ENCODE results near the gene ESR2. TPM values are rescaled to one million over a fixed set of nuclear protein-coding genes. Genes with fewer than 3 reads are reported as not detected.

ESR2 gene
- total RNA-seq, 1 donor from 2014 or later, result 0.06 TPM

- DNase-seq (ENCODE audit: extremely low read depth, low read depth, low spot score), result no peak
Observed at GRCh38 chr14:64095620-64096019, 198.6 kb downstream of the ESR2 start.

GRCh38 chr14:64092940-64093339 is 201.2 kb downstream of the ESR2 start:
- no peak for DNase-seq (ENCODE audit: extremely low read depth, low read depth, low spot score)

- no peak for DNase-seq (ENCODE audit: extremely low read depth, low read depth, low spot score)
Observed at GRCh38 chr14:64092338-64092737, 201.8 kb downstream of the ESR2 start.

GRCh38 chr14:64091217-64091616 is 203.0 kb downstream of the ESR2 start:
- no peak for DNase-seq (ENCODE audit: extremely low read depth, low read depth, low spot score)

- no peak for DNase-seq (ENCODE audit: extremely low read depth, low read depth, low spot score)
Observed at GRCh38 chr14:64089920-64090319, 204.3 kb downstream of the ESR2 start.

GRCh38 chr14:64088647-64088964 is 205.6 kb downstream of the ESR2 start:
- no peak for DNase-seq (ENCODE audit: extremely low read depth, low read depth, low spot score)

GRCh38 chr14:64082837-64083236 is 211.3 kb downstream of the ESR2 start:
- no peak for DNase-seq (ENCODE audit: extremely low read depth, low read depth, low spot score)

- DNase-seq (ENCODE audit: extremely low read depth, low read depth, low spot score), result no peak
Observed at GRCh38 chr14:64081174-64081746, 212.9 kb downstream of the ESR2 start.

- DNase-seq (ENCODE audit: extremely low read depth, low read depth, low spot score), result no peak
Observed at GRCh38 chr14:64080452-64080851, 213.7 kb downstream of the ESR2 start.

- DNase-seq (ENCODE audit: extremely low read depth, low read depth, low spot score), result no peak
Observed at GRCh38 chr14:64075613-64076005, 218.6 kb downstream of the ESR2 start.

GRCh38 chr14:64074961-64075612 is 219.1 kb downstream of the ESR2 start:
- DNase-seq (ENCODE audit: extremely low read depth, low read depth, low spot score), result no peak

GRCh38 chr14:64069634-64070359 is 224.4 kb downstream of the ESR2 start:
- DNase-seq (ENCODE audit: extremely low read depth, low read depth, low spot score), result no peak

- DNase-seq (ENCODE audit: extremely low read depth, low read depth, low spot score), result no peak
Observed at GRCh38 chr14:64064447-64064846, 229.7 kb downstream of the ESR2 start.

- DNase-seq (ENCODE audit: extremely low read depth, low read depth, low spot score), result no peak
Observed at GRCh38 chr14:64062381-64063115, 231.6 kb downstream of the ESR2 start.

- no peak for DNase-seq (ENCODE audit: extremely low read depth, low read depth, low spot score)
Observed at GRCh38 chr14:64061706-64062105, 232.5 kb downstream of the ESR2 start.

- no peak for DNase-seq (ENCODE audit: extremely low read depth, low read depth, low spot score)
Observed at GRCh38 chr14:64061115-64061514, 233.1 kb downstream of the ESR2 start.

- DNase-seq (ENCODE audit: extremely low read depth, low read depth, low spot score), result no peak
Observed at GRCh38 chr14:64060648-64061096, 233.5 kb downstream of the ESR2 start.

- DNase-seq (ENCODE audit: extremely low read depth, low read depth, low spot score), result no peak
Observed at GRCh38 chr14:64060199-64060545, 234.0 kb downstream of the ESR2 start.

GRCh38 chr14:64059454-64060198 is 234.5 kb downstream of the ESR2 start:
- DNase-seq (ENCODE audit: extremely low read depth, low read depth, low spot score), result no peak

- no peak for DNase-seq (ENCODE audit: extremely low read depth, low read depth, low spot score)
Observed at GRCh38 chr14:64053694-64054669, 240.2 kb downstream of the ESR2 start.
